Measurements from ENCODE around the gene YWHAQ. TPM values are rescaled to one million over a fixed set of nuclear protein-coding genes. Genes with fewer than 3 reads are reported as not detected.
"Not testable (repeated sequence)": the region's sequence is repeated elsewhere in the genome, so short reads cannot be mapped to it uniquely, and the experiment has no call there.

Gene YWHAQ
- total RNA-seq, 1 donor from 2014 or later = 408 TPM

DNA sequence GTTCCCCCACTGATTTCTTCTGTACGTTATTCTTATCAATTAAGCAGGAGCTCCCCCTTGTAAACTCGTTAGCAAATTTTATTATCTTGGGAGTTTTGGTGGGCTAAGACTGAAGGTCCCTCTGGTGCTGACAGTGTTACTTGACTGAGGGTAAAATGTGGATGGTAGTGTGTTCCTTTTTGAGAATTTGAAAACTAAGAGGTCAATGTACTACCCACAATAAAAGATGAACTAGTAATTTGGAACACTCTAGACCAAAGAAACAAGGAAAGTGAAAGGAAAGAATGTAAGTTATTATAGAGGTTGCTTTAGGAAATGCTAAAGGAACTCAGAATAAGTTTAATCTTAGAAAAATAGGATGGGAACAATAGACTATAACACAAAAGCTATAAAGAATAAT lies 35.1 kb downstream of the YWHAQ start:
- no peak overlapping the region for H3K4me3 Mint-ChIP-seq (ENCODE audit: unreplicated experiment)
- TF ChIP-seq CTCF (IDR thresholded peaks at IDR 0.05; ENCODE audit: insufficient read depth, low read depth, low read length) = no peak
- TF ChIP-seq EZH2 (IDR thresholded peaks at IDR 0.05; ENCODE audit: insufficient read depth, low read length) = no peak
- H3K9me3 ChIP-seq (ENCODE audit: insufficient read depth, low read depth, low read length) = peaks cover 12% of the 10 kb centered on the region
- peaks cover 92% of the 10 kb centered on the region for H4K20me1 ChIP-seq (ENCODE audit: insufficient read depth, low read length)
- peaks cover 23% of the 10 kb centered on the region for H3K4me1 ChIP-seq (ENCODE audit: insufficient read depth, low read length)
- no peak for FAIRE-seq
- H2AFZ ChIP-seq (ENCODE audit: low read depth, low read length) = no peak overlapping the region
- peak overlapping the region; percentile 44 for H3K4me2 ChIP-seq (ENCODE audit: low read length)
- peaks cover 38% of the 10 kb centered on the region for H3K36me3 Mint-ChIP-seq (ENCODE audit: low read depth, unreplicated experiment)
- H3K4me1 Mint-ChIP-seq (ENCODE audit: low read depth, unreplicated experiment) = peaks cover 26% of the 10 kb centered on the region
- no peaks in the 10 kb centered on the region for H3K27me3 ChIP-seq (ENCODE audit: insufficient read depth, low read length)
- H3K27ac Mint-ChIP-seq (ENCODE audit: unreplicated experiment) = no peak overlapping the region
- peaks cover 98% of the 10 kb centered on the region for H3K79me2 ChIP-seq (ENCODE audit: insufficient read depth, low read length)
- H3K27ac ChIP-seq (ENCODE audit: low read depth, low read length) = peak overlapping the region; percentile 84
- peak overlapping the region; percentile 22 for H3K9ac ChIP-seq (ENCODE audit: low read length)
- no peak overlapping the region for H3K4me3 ChIP-seq (ENCODE audit: insufficient read depth, low read depth, low read length)
- H3K9me3 Mint-ChIP-seq (ENCODE audit: unreplicated experiment) = peaks cover 12% of the 10 kb centered on the region
- no peaks in the 10 kb centered on the region for H3K27me3 Mint-ChIP-seq (ENCODE audit: low read depth, unreplicated experiment)
- peaks cover 23% of the 10 kb centered on the region for H3K36me3 ChIP-seq (ENCODE audit: insufficient read depth, low read length)
- DNase-seq (ENCODE audit: low read depth) = no peak

- peak overlapping the region; percentile 57 for H3K9ac ChIP-seq (ENCODE audit: low read length)
Observed at GRCh38 chr2:9595256-9595655, 35.5 kb downstream of the YWHAQ start.

GRCh38 chr2:9594366-9595054 lies 36.3 kb downstream of the YWHAQ start:
- Histone ChIP-seq H4K20me1 (ENCODE audit: insufficient read depth, low read length) (peaks cover 91% of the 10 kb centered on the region), H2AFZ (ENCODE audit: low read depth, low read length) (no peak overlapping the region), H3K27ac (ENCODE audit: low read depth, low read length) (peak overlapping the region; percentile 84), H3K4me3 (ENCODE audit: insufficient read depth, low read depth, low read length) (no peak overlapping the region), H3K4me1 (ENCODE audit: insufficient read depth, low read length) (peaks cover 26% of the 10 kb centered on the region), H3K9ac (ENCODE audit: low read length) (peak overlapping the region; percentile 57), H3K27me3 (ENCODE audit: insufficient read depth, low read length) (no peaks in the 10 kb centered on the region), H3K79me2 (ENCODE audit: insufficient read depth, low read length) (peaks cover 98% of the 10 kb centered on the region), H3K4me2 (ENCODE audit: low read length) (peak overlapping the region; percentile 44), H3K36me3 (ENCODE audit: insufficient read depth, low read length) (peaks cover 18% of the 10 kb centered on the region), H3K9me3 (ENCODE audit: insufficient read depth, low read depth, low read length) (peaks cover 7% of the 10 kb centered on the region)
- FAIRE-seq (peak; percentile 95), DNase-seq (ENCODE audit: low read depth) (peak; percentile 97)
- peaks cover 7% of the 10 kb centered on the region for H3K9me3 Mint-ChIP-seq (ENCODE audit: unreplicated experiment)
- H3K4me3 Mint-ChIP-seq (ENCODE audit: unreplicated experiment) = no peak overlapping the region
- H3K4me1 Mint-ChIP-seq (ENCODE audit: low read depth, unreplicated experiment) = peaks cover 35% of the 10 kb centered on the region
- peaks cover 26% of the 10 kb centered on the region for H3K36me3 Mint-ChIP-seq (ENCODE audit: low read depth, unreplicated experiment)
- H3K27me3 Mint-ChIP-seq (ENCODE audit: low read depth, unreplicated experiment) = no peaks in the 10 kb centered on the region
- TF ChIP-seq CTCF (IDR thresholded peaks at IDR 0.05; ENCODE audit: insufficient read depth, low read depth, low read length) (no peak), EZH2 (IDR thresholded peaks at IDR 0.05; ENCODE audit: insufficient read depth, low read length) (no peak)
- H3K27ac Mint-ChIP-seq (ENCODE audit: unreplicated experiment) = peak overlapping the region; percentile 67

More at GRCh38 chr2:9595256-9595655, 35.5 kb downstream of the YWHAQ start:
- not testable (repeated sequence) for H3K27ac Mint-ChIP-seq (ENCODE audit: unreplicated experiment); FAIRE-seq; H3K4me3 Mint-ChIP-seq (ENCODE audit: unreplicated experiment); H3K27me3 ChIP-seq (ENCODE audit: insufficient read depth, low read length); H3K4me3 ChIP-seq (ENCODE audit: insufficient read depth, low read depth, low read length); H2AFZ ChIP-seq (ENCODE audit: low read depth, low read length); H3K27me3 Mint-ChIP-seq (ENCODE audit: low read depth, unreplicated experiment)
- DNase-seq (ENCODE audit: low read depth) = peak; percentile 62
- peaks cover 12% of the 10 kb centered on the region for H3K9me3 ChIP-seq (ENCODE audit: insufficient read depth, low read depth, low read length)
- H3K4me2 ChIP-seq (ENCODE audit: low read length) = peak overlapping the region; percentile 44
- H4K20me1 ChIP-seq (ENCODE audit: insufficient read depth, low read length) = peaks cover 91% of the 10 kb centered on the region
- peaks cover 98% of the 10 kb centered on the region for H3K79me2 ChIP-seq (ENCODE audit: insufficient read depth, low read length)
- peaks cover 18% of the 10 kb centered on the region for H3K36me3 ChIP-seq (ENCODE audit: insufficient read depth, low read length)
- Mint-ChIP-seq H3K9me3 (ENCODE audit: unreplicated experiment) (peaks cover 12% of the 10 kb centered on the region), H3K36me3 (ENCODE audit: low read depth, unreplicated experiment) (peaks cover 33% of the 10 kb centered on the region), H3K4me1 (ENCODE audit: low read depth, unreplicated experiment) (peaks cover 30% of the 10 kb centered on the region)
- H3K4me1 ChIP-seq (ENCODE audit: insufficient read depth, low read length) = peaks cover 26% of the 10 kb centered on the region
- peak overlapping the region; percentile 84 for H3K27ac ChIP-seq (ENCODE audit: low read depth, low read length)

Data from astrocyte (in vitro differentiated cells and primary cell).